ENCODE measurements around the gene INO80B. TPM values are rescaled to one million over a fixed set of nuclear protein-coding genes. Genes with fewer than 3 reads are reported as not detected.

The INO80B gene
- total RNA-seq, 1 donor from 2014 or later: 40.5 TPM

GRCh38 chr2:74495440-74495839, 40.6 kb downstream of the INO80B start:
- H3K36me3 Mint-ChIP-seq: peaks cover 11% of the 10 kb centered on the region
- H3K27me3 Mint-ChIP-seq: peaks cover 48% of the 10 kb centered on the region
- H3K4me3 Mint-ChIP-seq: no peak overlapping the region
- TF ChIP-seq, protein P1, sequence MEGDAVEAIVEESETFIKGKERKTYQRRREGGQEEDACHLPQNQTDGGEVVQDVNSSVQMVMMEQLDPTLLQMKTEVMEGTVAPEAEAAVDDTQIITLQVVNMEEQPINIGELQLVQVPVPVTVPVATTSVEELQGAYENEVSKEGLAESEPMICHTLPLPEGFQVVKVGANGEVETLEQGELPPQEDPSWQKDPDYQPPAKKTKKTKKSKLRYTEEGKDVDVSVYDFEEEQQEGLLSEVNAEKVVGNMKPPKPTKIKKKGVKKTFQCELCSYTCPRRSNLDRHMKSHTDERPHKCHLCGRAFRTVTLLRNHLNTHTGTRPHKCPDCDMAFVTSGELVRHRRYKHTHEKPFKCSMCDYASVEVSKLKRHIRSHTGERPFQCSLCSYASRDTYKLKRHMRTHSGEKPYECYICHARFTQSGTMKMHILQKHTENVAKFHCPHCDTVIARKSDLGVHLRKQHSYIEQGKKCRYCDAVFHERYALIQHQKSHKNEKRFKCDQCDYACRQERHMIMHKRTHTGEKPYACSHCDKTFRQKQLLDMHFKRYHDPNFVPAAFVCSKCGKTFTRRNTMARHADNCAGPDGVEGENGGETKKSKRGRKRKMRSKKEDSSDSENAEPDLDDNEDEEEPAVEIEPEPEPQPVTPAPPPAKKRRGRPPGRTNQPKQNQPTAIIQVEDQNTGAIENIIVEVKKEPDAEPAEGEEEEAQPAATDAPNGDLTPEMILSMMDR (conservative IDR thresholded peaks at IDR 0.05): no peak
- DNase-seq (ENCODE audit: extremely low spot score, unreplicated experiment): no peak
- no peak overlapping the region for H3K27ac Mint-ChIP-seq
- H3K4me1 Mint-ChIP-seq (ENCODE audit: unreplicated experiment): peaks cover 10% of the 10 kb centered on the region
- H3K9me3 Mint-ChIP-seq: no peaks in the 10 kb centered on the region

DNA sequence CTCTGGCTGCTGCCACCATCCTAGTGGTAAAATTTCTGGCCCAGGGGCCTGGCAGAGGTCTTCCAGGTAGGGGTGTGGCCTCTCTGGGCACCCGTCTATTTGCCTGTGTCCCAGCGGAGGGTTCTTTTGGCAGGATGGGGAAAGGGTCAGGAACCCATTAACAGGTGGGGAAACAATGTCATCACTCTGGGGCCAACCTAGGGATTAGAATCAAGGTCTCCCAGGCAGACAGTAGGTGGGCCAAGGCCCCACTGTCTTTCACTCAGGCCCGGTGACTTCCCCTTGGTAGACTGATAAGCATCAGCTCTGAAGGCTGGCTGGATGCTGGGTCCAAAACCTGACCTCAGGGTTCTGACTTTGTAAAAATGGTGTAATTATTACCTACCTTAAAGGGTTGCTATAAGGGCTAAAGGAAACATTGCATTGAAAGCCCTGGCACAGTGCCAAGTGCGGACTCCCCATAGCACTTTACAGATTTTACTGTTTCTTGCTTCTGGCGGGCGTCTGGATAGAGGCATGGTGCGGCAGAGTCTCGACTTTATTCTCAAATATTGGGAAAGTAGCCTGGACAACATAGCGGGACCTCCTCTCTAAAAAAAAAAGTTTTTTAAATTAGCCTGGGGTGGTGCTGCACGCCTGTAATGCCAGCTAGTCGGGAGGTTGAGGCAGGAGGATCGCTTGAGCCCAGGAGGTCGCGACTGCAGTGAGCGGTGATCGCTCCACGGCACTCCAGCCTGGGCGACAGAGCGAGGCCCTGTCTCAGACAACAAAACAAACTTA, 42.3 kb downstream of the INO80B start:
- DNase-seq (ENCODE audit: extremely low spot score, unreplicated experiment): no peak
- no peak overlapping the region for H3K27ac Mint-ChIP-seq
- no peaks in the 10 kb centered on the region for H3K9me3 Mint-ChIP-seq
- H3K27me3 Mint-ChIP-seq: peaks cover 66% of the 10 kb centered on the region
- peak overlapping the region; percentile 92 for H3K4me3 Mint-ChIP-seq
- peaks cover 23% of the 10 kb centered on the region for H3K4me1 Mint-ChIP-seq (ENCODE audit: unreplicated experiment)
- peaks cover 6% of the 10 kb centered on the region for H3K36me3 Mint-ChIP-seq
- TF ChIP-seq, protein P1 (conservative IDR thresholded peaks at IDR 0.05): no peak

GRCh38 chr2:74497777-74498499, 43.1 kb downstream of the INO80B start:
- Mint-ChIP-seq H3K9me3 (no peaks in the 10 kb centered on the region), H3K36me3 (peaks cover 5% of the 10 kb centered on the region), H3K4me3 (peak overlapping the region; percentile 92), H3K4me1 (ENCODE audit: unreplicated experiment) (peaks cover 29% of the 10 kb centered on the region), H3K27me3 (peaks cover 73% of the 10 kb centered on the region), H3K27ac (peak overlapping the region; percentile 36)
- TF ChIP-seq, protein P1 (conservative IDR thresholded peaks at IDR 0.05): no peak
- DNase-seq (ENCODE audit: extremely low spot score, unreplicated experiment): no peak

DNA sequence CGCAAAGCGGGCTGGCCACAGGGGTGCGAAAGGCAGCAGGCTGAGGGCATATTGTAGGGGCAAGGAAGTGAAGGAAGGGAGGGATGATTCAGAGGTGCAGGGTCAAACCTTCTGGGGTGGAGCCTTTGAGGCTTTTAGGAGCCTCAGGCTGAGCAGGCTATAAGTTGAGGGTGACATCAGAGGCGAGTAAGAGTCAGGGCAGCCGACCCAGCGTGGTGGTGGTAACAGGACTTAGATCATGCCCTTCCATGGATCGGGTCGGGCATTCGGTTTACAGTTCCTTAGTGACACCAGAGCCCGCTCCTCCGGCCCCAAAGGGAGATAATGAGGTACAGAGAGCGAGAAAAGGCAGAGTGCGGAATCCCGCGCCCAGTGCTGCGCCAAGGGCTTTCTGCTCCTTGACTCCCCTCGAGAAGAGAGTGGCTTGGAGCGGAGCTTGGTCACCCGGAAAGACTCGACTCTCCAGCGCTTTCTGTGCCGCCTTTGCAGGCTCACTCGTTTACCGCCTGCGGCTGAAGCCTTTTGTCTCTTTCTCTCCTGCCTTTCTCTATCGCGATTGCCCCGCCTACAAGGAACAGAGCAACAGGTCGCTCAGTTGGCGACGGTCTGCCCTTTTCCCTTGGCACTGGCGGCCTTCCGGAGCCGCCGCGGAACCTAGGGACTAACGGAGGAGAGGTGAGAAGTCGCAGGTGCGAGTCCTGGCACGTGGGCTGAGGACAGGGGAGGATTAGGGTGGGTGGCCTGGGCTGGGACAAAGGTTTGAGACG, 43.8 kb downstream of the INO80B start:
- Mint-ChIP-seq H3K27me3 (peaks cover 80% of the 10 kb centered on the region), H3K4me1 (ENCODE audit: unreplicated experiment) (peaks cover 32% of the 10 kb centered on the region), H3K9me3 (no peaks in the 10 kb centered on the region), H3K27ac (peak overlapping the region; percentile 73), H3K4me3 (peak overlapping the region; percentile 92), H3K36me3 (peaks cover 5% of the 10 kb centered on the region)
- TF ChIP-seq, protein P1 (conservative IDR thresholded peaks at IDR 0.05): no peak
- no peak for DNase-seq (ENCODE audit: extremely low spot score, unreplicated experiment)

DNA sequence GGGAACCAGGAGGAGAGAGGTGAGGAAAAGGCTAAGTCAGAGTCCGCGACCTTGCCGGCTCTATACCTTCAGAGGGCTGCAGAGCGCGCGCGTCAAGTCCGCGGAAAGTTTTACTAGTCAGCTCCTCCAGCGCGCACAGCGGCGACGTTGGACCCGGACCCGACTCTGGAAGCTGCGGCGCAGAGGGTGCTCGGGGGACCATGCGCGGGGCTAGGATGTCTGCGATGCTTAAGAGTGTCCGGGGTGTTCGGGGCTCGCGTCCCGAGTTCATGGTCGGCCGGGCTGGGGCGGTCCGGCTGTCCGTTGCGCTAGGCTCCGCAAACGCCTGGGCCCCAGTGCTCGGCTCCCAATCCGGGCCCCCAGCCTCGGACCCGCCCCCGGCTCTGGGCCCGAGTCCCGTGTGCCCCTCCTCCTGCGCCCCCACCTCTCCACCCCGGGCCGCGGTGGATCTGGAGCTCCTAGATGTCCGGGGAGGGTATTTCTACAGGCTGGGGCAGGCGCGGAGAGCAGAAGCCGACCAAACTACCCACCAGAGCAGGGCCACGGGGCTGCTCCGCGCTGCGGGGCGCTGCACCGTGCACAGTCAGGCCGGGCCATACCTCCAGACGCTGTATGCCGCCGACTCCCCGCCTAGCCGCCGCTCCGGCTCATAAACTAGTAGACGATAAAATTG, 44.5 kb downstream of the INO80B start, which contains the start of gene LBX2:
Gene LBX2, minus strand, starts transcription at position 337 of the 673 bp plus-strand sequence. Its CDS starts 66 bp downstream, at position 271.
- H3K36me3 Mint-ChIP-seq: peaks cover 10% of the 10 kb centered on the region
- no peaks in the 10 kb centered on the region for H3K9me3 Mint-ChIP-seq
- H3K4me1 Mint-ChIP-seq (ENCODE audit: unreplicated experiment): peaks cover 32% of the 10 kb centered on the region
- H3K27me3 Mint-ChIP-seq: peaks cover 87% of the 10 kb centered on the region
- TF ChIP-seq, protein P1 (conservative IDR thresholded peaks at IDR 0.05): no peak
- peak within 1 kb of the TSS; percentile 92 for H3K4me3 Mint-ChIP-seq
- DNase-seq (ENCODE audit: extremely low spot score, unreplicated experiment): no peak
- H3K27ac Mint-ChIP-seq: peak within 1 kb of the TSS; percentile 73
